ENCODE results near the gene RTL10.
"Not testable (repeated sequence)": the region's sequence is repeated elsewhere in the genome, so short reads cannot be mapped to it uniquely, and the experiment has no call there.

The RTL10 gene

DNA sequence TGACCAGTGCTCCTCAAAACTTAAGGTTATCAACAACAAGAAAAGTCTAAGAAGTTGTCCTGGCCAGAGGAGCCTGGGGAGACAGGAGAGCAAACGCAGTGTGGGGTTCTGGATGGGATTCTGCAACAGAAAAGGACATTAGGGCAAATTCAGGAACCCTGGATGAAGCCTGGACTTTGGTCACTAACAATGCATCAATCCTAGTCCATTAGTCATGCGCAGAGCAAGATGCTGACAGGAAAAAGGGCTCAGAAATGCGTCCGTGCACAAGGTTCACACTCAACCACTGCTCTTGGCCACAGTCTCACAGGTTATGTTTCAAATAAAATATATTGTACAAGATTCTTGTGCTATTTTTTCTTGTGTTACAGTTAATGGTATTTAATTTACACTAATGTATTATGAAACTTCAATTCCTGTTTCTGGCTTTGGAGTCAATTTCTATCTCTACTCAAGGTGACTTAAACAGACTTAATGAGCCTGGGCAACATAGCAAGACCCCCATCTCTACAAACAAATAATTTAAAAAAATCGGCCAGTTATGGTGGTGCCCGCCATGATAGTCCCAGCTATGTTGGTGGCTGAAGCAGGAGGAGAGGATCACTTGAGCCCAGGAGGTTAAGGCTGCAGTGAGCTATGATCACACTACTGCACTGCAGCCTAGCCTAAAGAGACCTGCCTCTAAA lies 13.6 kb downstream of the RTL10 start:
- POLR2A ChIA-PET (ENCODE audit: low non-redundant PET): interaction anchor here (0.7 kb wide), 1 partner anchor 9 kb away, joined by 3 read pairs; no protein-coding TSS in a partner anchor
- no peak for TF ChIP-seq CTCF (conservative IDR thresholded peaks at IDR 0.05; ENCODE audit: low read depth)
- CTCF ChIA-PET: interaction anchor here (0.7 kb wide), 1 partner anchor 14 kb away, joined by 3 read pairs; no protein-coding TSS in a partner anchor
- no peak for DNase-seq (ENCODE audit: low spot score)
- no peak overlapping the region; the same call in 1 of the 2 replicates for H3K27ac ChIP-seq

- POLR2A ChIA-PET (ENCODE audit: low non-redundant PET): no interaction called here
- CTCF ChIA-PET: no interaction called here
- DNase-seq (ENCODE audit: low spot score): no peak
- TF ChIP-seq CTCF (conservative IDR thresholded peaks at IDR 0.05; ENCODE audit: low read depth): no peak
- no peak overlapping the region for H3K27ac ChIP-seq
Observed at GRCh38 chr22:19840059-19840458, 14.6 kb downstream of the RTL10 start.

DNA sequence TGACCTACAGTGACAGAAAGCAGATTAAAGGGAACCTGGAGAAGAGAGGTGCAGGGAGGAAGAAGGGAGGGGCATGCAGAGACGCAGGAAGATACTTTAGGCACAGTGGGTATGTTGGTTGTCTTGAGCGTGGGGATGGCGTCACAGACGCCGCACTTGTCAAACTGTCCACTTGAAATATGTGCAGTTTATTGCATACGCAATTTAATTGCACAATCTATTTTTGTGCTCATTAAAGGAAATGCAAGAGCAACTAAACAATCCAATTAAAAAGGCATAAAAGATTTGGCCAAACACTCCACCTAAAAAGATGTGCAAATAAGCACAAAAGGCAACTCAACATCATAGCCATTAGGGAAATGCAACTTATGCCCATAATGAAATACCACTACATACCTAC lies 16.8 kb downstream of the RTL10 start:
- POLR2A ChIA-PET (ENCODE audit: low non-redundant PET): no interaction called here
- CTCF ChIA-PET: no interaction called here

GRCh38 chr22:19836512-19836911 lies 18.2 kb downstream of the RTL10 start:
- CTCF ChIA-PET: interaction anchor here (0.6 kb wide), 1 partner anchor 65 kb away, joined by 6 read pairs; no protein-coding TSS in a partner anchor
- no peak overlapping the region for H3K27ac ChIP-seq
- no peak for DNase-seq (ENCODE audit: low spot score)
- no peak for TF ChIP-seq CTCF (conservative IDR thresholded peaks at IDR 0.05; ENCODE audit: low read depth)
- POLR2A ChIA-PET (ENCODE audit: low non-redundant PET): no interaction called here

More for the DNA sequence above, 16.8 kb downstream of the RTL10 start:
- DNase-seq (ENCODE audit: low spot score): no peak
- no peak for TF ChIP-seq CTCF (conservative IDR thresholded peaks at IDR 0.05; ENCODE audit: low read depth)
- no peak overlapping the region for H3K27ac ChIP-seq

GRCh38 chr22:19834599-19834998 lies 20.1 kb downstream of the RTL10 start:
- no peak for TF ChIP-seq CTCF (conservative IDR thresholded peaks at IDR 0.05; ENCODE audit: low read depth)
- H3K27ac ChIP-seq: no peak overlapping the region
- POLR2A ChIA-PET (ENCODE audit: low non-redundant PET): no interaction called here
- DNase-seq (ENCODE audit: low spot score): no peak
- CTCF ChIA-PET: interaction anchor here (0.6 kb wide), 1 partner anchor 85 kb away, joined by 3 read pairs; no protein-coding TSS in a partner anchor

DNA sequence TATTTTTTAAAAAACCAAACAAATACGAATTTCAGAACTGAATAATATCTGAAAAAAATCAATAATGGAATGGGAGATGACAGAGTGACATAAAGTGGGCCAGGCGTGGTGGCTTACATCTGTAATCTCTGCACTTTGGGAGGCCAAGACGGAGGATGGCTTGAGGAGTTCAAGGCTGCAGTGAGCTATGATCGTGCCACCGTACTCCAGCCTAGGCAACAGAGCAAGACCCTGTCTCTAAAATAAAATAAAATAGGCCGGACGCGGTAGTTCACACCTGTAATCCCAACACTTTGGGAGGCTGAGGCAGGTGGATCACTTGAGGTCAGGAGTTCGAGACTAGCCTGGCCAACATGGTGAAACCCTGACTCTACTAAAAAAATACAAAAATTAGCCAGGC lies 21.3 kb downstream of the RTL10 start:
- H3K27ac ChIP-seq; POLR2A ChIA-PET (ENCODE audit: low non-redundant PET); DNase-seq (ENCODE audit: low spot score): not testable (repeated sequence)
- CTCF ChIA-PET: interaction anchor here (0.7 kb wide), 1 partner anchor 155 kb away, joined by 3 read pairs; no protein-coding TSS in a partner anchor

GRCh38 chr22:19832476-19833108 lies 22.1 kb downstream of the RTL10 start:
- TF ChIP-seq CTCF (conservative IDR thresholded peaks at IDR 0.05; ENCODE audit: low read depth): no peak
- CTCF ChIA-PET: interaction anchor here (0.7 to 1.0 kb wide), 3 partner anchors 12 to 154 kb away, joined by 3 to 7 read pairs (median 5); no protein-coding TSS in a partner anchor
- no peak for DNase-seq (ENCODE audit: low spot score)
- peak overlapping the region; percentile 18 for H3K27ac ChIP-seq
- POLR2A ChIA-PET (ENCODE audit: low non-redundant PET): no interaction called here

- POLR2A ChIA-PET (ENCODE audit: low non-redundant PET); DNase-seq (ENCODE audit: low spot score): not testable (repeated sequence)
- CTCF ChIA-PET: interaction anchor here (0.5 to 1.0 kb wide), 3 partner anchors 11 to 283 kb away, joined by 3 to 7 read pairs (median 5); no protein-coding TSS in a partner anchor
- H3K27ac ChIP-seq: 0 out of 2 replicates have a peak overlapping the region, but pooled peaks have one; percentile 18
Observed at GRCh38 chr22:19831979-19832378, 22.7 kb downstream of the RTL10 start.
